GM18505 (cell line): ENCODE results near the gene TRIP13.
"Not testable (repeated sequence)": the region's sequence is repeated elsewhere in the genome, so short reads cannot be mapped to it uniquely, and the experiment has no call there.

Experiments used
- ATAC-seq: cut with Tn5 transposase; IDR thresholded peaks from one replicate; pipeline ENCODE4 v1.9.1; 2021; ENCODE audit not compliant: unreplicated experiment
- POLR2A ChIP-seq: IDR thresholded peaks from 4 replicates; pipeline ENCODE4 v1.6.1; 2011; ENCODE audit warnings: borderline replicate concordance; ENCODE audit not compliant: insufficient read depth, insufficient read length; ENCODE audit errors: extremely low read depth

Gene TRIP13

DNA sequence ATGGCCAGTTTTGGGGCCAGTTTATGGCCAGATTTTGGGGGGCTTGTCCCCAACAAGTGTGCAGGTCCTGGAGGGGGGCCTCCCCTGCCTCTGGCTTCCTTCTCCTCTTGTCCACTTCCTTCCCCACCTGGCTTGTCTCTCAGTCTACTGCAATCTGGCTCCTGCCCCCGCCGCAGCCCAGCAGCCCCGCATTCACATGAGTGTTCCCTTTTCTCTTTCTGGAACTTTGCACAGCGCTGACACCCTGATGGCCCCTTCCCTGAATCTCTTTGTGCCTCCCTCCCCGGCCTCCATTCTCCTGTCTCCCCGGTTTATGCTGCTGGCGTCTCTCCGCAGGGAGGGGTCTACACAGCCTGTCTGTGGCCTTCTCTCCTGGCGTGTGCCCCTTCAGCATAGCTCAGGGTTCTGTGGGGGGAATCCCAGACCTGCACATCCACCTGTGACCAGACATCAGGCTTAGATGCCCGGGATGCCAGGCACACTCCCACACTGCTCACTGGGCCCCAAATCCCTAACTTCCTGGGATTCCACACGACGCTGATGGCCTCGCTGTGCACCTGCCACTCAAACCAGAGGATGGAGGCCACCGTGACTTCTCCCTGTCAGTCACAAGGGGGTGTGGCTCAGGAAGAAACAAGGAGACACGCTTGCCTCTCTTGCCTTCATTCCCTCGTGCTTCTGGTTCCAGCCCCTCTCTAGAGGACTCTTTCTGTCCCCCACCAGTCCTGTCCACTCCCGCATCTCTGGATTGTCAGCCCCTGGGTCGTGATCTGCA lies 17.5 kb downstream of the TRIP13 start:
- TF ChIP-seq POLR2A = no peak
- ATAC-seq = no peak

- no peak for ATAC-seq
- TF ChIP-seq POLR2A = no peak
Measured at GRCh38 chr5:910769-911160, 18.1 kb downstream of the TRIP13 start.

GRCh38 chr5:911601-912000 lies 18.9 kb downstream of the TRIP13 start:
- ATAC-seq = no peak
- TF ChIP-seq POLR2A = no peak

GRCh38 chr5:912280-913091 lies 19.8 kb downstream of the TRIP13 start:
- no peak for TF ChIP-seq POLR2A
- no peak for ATAC-seq

- no peak for TF ChIP-seq POLR2A
- ATAC-seq = no peak
Measured at GRCh38 chr5:914174-914573, 21.5 kb downstream of the TRIP13 start.

DNA sequence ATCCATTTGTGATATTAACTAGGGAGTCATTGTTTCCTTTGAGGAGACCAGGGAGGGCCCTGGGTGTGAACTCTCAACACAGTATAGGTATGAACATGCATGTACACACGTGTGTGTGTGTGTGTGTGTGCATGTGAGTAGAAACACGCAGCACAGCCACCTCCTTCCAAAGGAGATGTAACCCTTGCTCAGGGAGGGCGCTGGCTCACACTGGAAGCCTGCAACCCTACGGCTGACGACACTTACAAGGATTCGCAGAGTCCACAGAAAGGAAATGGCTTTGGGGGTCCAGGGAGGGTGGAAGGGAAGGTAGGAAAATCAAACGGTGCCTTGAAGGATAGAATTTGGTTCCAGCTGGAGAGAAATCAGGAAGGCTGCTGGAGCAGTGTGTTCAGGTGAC lies 21.9 kb downstream of the TRIP13 start:
- TF ChIP-seq POLR2A = no peak
- ATAC-seq = no peak

DNA sequence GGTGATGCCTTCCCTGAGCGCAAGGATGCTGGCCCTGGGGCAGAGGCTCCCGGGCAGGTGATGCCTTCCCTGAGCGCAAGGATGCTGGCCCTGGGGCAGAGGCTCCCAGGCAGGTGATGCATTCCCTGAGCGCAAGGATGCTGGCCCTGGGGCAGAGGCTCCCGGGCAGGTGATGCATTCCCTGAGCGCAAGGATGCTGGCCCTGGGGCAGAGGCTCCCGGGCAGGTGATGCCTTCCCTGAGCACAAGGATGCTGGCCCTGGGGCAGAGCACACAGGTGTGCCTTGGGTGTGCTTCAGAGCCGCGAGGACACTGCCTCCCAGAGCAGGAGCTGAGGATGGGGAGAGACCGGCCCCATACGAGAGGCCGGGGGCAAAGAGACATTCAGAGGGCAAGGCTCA lies 22.7 kb downstream of the TRIP13 start:
- not testable (repeated sequence) for ATAC-seq

- no peak for TF ChIP-seq POLR2A
- ATAC-seq = no peak
Measured at GRCh38 chr5:915946-916345, 23.3 kb downstream of the TRIP13 start.

DNA sequence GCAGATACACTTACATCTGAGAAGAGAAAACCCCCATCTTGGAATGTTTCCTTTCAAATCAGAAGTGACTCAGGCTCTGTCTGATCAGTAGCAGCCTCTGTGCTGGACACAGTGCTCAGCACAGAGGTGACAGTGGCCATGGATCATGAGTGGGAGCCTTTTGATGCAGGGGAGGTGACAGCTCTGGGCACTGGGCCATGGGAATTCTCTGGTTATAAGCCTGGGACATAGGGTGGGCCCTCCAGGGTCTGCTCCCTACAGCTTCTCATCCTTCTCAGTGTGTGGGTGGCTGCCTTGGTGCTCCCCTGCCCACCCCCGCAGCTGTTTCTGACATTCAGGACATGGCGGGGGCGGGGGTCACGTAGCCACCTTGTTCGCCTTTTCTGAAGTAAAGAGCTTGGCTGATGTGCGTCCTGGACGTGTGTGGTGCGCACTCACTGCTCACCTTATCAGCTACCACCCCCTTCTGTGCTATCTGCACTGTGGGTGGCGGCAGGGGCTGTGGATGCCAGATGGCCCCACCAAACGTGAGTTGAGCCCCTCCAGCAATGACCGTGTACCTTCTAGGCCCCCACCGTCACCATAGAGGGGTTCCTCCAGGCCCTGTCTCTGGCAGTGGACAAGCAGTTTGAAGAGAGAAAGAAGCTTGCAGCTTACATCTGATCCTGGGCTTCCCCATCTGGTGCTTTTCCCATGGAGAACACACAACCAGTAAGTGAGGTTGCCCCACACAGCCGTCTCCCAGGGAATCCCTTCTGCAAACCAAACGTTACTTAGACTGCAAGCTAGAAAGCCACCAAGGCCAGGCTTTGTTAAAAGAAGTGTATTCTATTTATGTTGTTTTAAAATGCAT lies 24.0 kb downstream of the TRIP13 start:
- no peak for ATAC-seq
- TF ChIP-seq POLR2A = no peak

DNA sequence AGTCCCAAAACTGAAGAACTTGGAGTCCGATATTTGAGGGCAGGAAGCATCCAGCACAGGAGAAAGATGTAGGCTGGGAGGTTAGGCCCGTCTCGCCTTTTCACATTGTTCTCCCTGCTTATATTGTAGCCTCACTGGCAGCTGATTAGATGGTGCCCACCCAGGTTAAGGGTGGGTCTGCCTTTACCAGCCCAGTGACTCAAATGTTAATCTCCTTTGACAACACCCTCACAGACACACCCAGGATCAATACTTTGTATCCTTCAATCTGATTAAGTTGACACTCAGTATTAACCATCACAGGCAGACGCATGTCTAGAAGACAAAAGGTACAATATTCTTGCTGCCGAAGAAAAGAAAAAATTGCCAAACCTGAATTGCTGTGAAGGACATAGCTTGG lies 26.0 kb downstream of the TRIP13 start:
- ATAC-seq = not testable (repeated sequence)

DNA sequence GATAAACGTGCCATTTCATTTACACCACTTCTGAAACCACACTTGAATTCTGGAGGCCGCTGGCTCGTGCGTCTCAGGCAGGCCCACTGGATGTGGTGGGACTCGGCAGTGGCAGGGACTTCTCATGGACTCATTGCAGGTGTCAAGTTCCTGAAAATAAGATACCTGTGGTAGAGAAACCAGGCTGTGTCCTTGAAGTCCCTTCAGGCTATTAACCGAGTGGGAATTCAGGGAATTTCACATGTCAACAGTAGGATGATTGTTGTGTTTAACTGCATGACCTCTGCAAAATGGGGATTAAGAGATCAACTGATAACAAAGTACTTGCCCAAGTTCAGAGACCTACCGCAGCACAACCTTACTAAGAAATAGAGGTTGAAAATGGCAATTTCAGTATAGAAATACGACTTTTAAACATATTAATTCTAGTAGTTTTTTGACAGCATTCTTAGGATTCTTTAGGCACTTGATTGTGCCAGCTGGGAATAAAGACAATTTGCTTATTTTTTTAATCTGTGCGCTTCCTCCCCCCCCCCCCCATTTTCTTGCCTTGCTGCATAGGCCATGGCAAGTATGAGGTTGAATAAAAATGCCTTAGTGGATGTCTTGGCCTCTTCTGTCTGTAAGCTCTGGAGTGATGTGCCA lies 26.8 kb downstream of the TRIP13 start:
- TF ChIP-seq POLR2A = no peak
- no peak for ATAC-seq

DNA sequence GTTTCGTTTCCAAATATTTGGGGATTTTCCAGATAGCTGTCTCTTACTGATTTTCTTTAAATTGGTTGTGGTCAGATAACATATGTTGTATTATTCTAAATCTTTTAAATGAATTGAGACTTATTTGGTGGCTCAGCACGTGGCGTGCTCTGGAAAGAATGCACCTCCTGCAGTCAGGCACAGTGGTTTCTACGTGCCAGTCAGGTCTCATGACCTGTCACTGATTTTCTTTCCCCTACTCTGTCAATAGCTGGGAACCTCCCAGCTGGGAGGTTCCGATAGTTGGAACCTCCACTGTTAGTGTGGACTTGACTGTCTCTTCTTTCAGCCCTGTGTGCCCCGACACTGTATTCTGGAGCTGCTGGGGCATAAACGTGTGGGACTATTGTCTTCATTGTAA lies 27.6 kb downstream of the TRIP13 start:
- no peak for TF ChIP-seq POLR2A
- no peak for ATAC-seq
